ENCODE measurements around the gene KCNJ1. TPM values are rescaled to one million over a fixed set of nuclear protein-coding genes. Genes with fewer than 3 reads are reported as not detected.

The KCNJ1 gene
- total RNA-seq (under 1 TPM in 1 of 4 donors, not detected in 3; 0.17 TPM), polyA plus RNA-seq (0.09 TPM)
- long read RNA-seq, donor 1, partial matches to known transcripts, result 0 of 1 reads
- long read RNA-seq, donor 1, other reads (novel, unspliced or antisense), result 1 of 1 reads
- long read RNA-seq, donor 2, result 0 reads
- long read RNA-seq, donor 3, result 0 reads
- long read RNA-seq, donor 4, result 0 reads

DNA sequence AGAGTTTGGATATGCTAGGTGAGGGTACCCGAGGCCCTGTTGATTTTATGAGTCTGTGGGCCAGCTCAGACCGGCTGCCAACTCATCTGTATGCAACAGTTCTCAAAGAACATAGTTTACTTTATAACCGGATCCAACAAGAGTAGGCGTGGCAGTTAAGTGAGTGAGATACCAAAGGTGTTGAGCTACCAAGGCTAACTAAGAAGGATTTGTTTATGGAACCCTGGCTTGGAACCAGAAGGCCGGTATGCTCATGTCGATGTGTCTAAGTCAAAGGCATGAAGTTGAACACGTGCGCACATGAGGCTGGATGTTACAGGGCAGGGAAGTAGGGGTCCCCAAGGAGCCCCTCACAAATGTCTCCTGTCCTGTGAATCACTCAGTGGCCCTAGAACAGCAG lies at the start of gene KCNJ1:
KCNJ1 (minus strand) TSS at position 20 of the 400 bp plus-strand sequence. CDS start 27,053 bp downstream, outside the sequence.
- Histone ChIP-seq H3K27ac (ENCODE audit: low read length) (no peak within 1 kb of the TSS), H3K27me3 (ENCODE audit: control insufficient read depth, insufficient read depth) (no peaks in the 10 kb centered on the region), H3K9me3 (ENCODE audit: control insufficient read depth, low read length) (no peaks in the 10 kb centered on the region), H3K4me1 (ENCODE audit: control insufficient read depth, insufficient read depth, low read length) (no peaks in the 10 kb centered on the region), H3K4me3 (ENCODE audit: low read length) (no peak within 1 kb of the TSS)
- intact Hi-C loops (cut with DNase I), result no loop called here
- DNase-seq (no peak), ATAC-seq (no peak)
- WGBS, result 92% methylated on average over 8 of the region's 8 CpGs

DNA sequence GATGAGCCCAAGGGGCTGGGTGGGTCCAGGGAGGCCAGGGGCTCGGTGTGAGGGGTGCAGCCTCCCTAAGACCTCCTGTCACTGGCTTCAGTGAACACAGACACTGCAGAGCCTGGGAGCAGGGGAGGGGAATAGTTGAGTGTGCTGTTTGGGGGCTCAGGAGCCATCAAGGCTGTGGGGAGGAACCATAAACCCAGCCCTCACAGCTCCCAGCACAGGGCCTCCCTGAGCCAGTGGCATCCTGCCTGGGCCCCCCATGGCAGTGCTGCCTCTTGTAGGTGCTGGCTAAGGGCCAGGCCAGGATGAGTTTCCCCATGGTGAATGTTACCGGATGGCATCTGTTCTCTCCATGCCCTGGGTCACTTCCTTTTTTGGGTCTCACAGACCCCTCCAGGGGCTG lies 49.6 kb upstream of the KCNJ1 start:
- no peaks in the 10 kb centered on the region for H3K9me3 ChIP-seq (ENCODE audit: control insufficient read depth, low read length)
- no peak overlapping the region for H3K27ac ChIP-seq (ENCODE audit: low read length)
- H3K4me3 ChIP-seq (ENCODE audit: low read length), result no peak overlapping the region
- WGBS, result 93% methylated on average over 2 of the region's 2 CpGs
- ATAC-seq (no peak), DNase-seq (peak in 1 of 3 donors; percentile 41)
- intact Hi-C loops (cut with DNase I), result no loop called here
- H3K27me3 ChIP-seq (ENCODE audit: control insufficient read depth, insufficient read depth), result no peaks in the 10 kb centered on the region
- peaks cover 5% of the 10 kb centered on the region for H3K4me1 ChIP-seq (ENCODE audit: control insufficient read depth, insufficient read depth, low read length)

DNA sequence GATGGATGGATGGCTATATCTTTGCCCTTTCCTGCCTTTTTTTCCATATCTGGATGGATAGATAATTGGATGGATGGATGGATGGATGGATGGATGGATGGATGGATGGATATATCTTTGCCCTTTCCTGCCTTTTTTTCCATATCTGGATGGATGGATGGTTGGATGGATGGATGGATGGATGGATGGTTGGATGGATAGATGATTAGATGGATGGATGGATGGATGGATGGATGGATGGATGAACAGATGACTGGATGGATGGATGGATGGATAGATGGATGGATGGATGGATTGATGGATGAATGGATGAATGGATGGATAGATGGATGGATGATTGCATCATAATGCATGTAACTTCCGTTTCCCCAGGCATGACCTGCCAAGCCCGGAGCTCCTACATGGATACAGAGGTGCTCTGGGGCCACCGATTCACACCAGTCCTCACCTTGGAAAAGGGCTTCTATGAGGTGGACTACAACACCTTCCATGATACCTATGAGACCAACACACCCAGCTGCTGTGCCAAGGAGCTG lies 49.0 kb upstream of the KCNJ1 start:
- DNase-seq, result no peak
- intact Hi-C loops (cut with DNase I), result no loop called here
- WGBS, result 78% methylated on average over 3 of the region's 3 CpGs
- Histone ChIP-seq H3K27ac (ENCODE audit: low read length) (no peak overlapping the region), H3K4me3 (ENCODE audit: low read length) (no peak overlapping the region), H3K9me3 (ENCODE audit: control insufficient read depth, low read length) (no peaks in the 10 kb centered on the region), H3K4me1 (ENCODE audit: control insufficient read depth, insufficient read depth, low read length) (peaks cover 5% of the 10 kb centered on the region), H3K27me3 (ENCODE audit: control insufficient read depth, insufficient read depth) (no peaks in the 10 kb centered on the region)
- no peak for ATAC-seq

DNA sequence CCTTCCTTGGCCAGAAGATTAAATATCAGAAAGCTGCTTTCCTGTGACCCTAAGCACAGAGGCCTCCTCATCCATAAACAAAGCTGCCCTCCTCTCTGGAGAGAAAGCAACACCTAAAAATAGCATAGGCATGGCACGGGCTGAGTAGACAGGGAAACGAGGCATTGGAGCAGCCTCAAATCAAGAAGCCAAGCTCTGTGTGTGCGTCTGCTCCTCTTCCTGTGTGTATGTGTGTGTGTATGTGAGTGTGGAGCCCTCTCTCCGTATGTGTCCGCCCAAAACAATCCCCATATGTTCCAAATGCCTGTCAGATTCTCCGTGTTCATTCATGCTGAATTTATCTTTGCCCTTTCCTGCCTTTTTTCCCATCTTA lies 48.0 kb upstream of the KCNJ1 start:
- ATAC-seq, result peak; percentile 32 to 55
- Histone ChIP-seq H3K27ac (ENCODE audit: low read length) (no peak overlapping the region), H3K9me3 (ENCODE audit: control insufficient read depth, low read length) (no peaks in the 10 kb centered on the region), H3K4me1 (ENCODE audit: control insufficient read depth, insufficient read depth, low read length) (peaks cover 4% of the 10 kb centered on the region), H3K27me3 (ENCODE audit: control insufficient read depth, insufficient read depth) (no peaks in the 10 kb centered on the region), H3K4me3 (ENCODE audit: low read length) (no peak overlapping the region)
- DNase-seq, result peak in 1 of 3 donors; percentile 28
- intact Hi-C loops (cut with DNase I), result no loop called here
- 37% methylated on average over 6 of the region's 6 CpGs for WGBS

DNA sequence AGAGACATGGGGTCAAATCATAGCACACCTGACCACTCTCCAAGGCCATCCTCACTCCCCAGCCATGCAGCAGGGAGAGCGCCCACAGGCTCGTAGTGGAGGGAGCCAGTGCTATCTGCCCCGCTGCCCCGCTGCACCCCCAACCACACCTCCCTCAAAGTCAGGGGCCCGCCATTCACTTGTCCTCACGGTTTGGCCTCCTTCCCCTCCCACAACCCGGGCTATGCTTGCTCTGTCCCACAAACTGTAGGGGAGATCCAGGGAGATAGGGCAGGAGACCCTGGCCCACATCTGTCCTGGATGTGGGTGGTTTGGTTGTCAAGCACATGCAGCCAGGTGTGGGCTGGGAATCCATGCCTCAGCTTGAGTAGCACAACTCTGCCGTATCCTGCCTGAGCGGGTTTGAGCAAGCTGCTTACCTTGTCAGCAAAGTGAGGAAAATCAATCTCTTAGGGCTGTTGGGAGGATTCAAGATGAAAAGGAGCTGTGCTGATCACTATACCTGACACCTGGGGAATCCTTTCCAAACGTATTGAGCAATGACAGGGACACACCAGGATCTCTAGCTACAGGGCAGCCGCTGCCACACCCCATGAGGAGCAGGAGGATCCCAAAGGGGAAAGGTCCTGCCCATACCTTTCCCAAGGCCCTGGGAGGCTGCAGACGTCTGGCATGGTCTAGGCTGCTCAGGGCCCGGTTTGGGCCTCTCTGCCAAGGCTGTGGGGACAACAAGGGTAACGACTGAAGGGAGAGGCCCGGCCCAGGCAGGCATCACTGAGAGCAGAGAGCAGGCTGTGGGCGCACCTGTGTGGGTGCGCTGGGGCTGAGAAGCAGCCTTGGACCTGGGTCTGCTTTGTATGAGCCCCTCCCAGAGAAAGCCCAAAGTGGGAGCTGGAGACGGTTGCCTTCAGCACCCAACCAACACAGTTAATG lies 47.4 kb upstream of the KCNJ1 start:
- H3K27ac ChIP-seq (ENCODE audit: low read length), result no peak overlapping the region
- WGBS, result 80% methylated on average over 18 of the region's 18 CpGs
- no peaks in the 10 kb centered on the region for H3K4me1 ChIP-seq (ENCODE audit: control insufficient read depth, insufficient read depth, low read length)
- DNase-seq, result peak in 1 of 3 donors; percentile 37
- H3K27me3 ChIP-seq (ENCODE audit: control insufficient read depth, insufficient read depth), result no peaks in the 10 kb centered on the region
- intact Hi-C loops (cut with DNase I), result no loop called here
- ATAC-seq, result peak; percentile 5 to 29
- H3K4me3 ChIP-seq (ENCODE audit: low read length), result no peak overlapping the region
- H3K9me3 ChIP-seq (ENCODE audit: control insufficient read depth, low read length), result no peaks in the 10 kb centered on the region

DNA sequence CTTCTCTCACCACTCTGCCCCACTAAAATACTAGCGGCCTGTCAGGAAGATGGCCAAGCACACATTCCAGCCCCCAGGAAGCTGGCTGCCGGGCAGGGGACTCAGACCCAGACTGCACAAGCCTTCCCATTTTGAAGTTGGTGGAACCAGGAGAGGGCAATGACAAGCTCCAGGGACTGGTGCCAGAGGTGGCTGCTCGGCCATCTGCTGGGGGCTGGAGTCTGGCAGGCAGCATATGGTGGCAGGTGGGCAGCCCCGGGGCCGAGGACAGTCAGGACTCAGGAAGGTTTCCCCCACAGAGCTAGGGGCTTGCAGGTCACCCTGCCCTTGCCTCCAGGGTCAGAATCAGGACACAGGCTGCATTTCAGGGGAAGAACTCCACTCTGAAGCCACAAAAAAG lies 46.7 kb upstream of the KCNJ1 start:
- DNase-seq, result peak in 1 of 3 donors; percentile 37
- 70% methylated on average over 5 of the region's 5 CpGs for WGBS

DNA sequence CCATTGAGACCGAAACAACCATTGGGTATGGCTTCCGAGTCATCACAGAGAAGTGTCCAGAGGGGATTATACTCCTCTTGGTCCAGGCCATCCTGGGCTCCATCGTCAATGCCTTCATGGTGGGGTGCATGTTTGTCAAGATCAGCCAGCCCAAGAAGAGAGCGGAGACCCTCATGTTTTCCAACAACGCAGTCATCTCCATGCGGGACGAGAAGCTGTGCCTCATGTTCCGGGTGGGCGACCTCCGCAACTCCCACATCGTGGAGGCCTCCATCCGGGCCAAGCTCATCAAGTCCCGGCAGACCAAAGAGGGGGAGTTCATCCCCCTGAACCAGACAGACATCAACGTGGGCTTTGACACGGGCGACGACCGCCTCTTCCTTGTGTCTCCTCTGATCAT lies 44.6 kb upstream of the KCNJ1 start:
- H3K4me3 ChIP-seq (ENCODE audit: low read length), result no peak overlapping the region
- 96% methylated on average over 18 of the region's 18 CpGs for WGBS
- DNase-seq, result no peak
- no peaks in the 10 kb centered on the region for H3K9me3 ChIP-seq (ENCODE audit: control insufficient read depth, low read length)
- intact Hi-C loops (cut with DNase I), result loop anchor here in 1 of 4 donors (2.0 kb wide), 1 partner anchor 17 kb away; no protein-coding TSS in a partner anchor
- H3K27ac ChIP-seq (ENCODE audit: low read length), result no peak overlapping the region
- peaks cover 8% of the 10 kb centered on the region for H3K4me1 ChIP-seq (ENCODE audit: control insufficient read depth, insufficient read depth, low read length)
- no peaks in the 10 kb centered on the region for H3K27me3 ChIP-seq (ENCODE audit: control insufficient read depth, insufficient read depth)
- ATAC-seq, result no peak

More for the DNA sequence above, 46.7 kb upstream of the KCNJ1 start:
- H3K4me3 ChIP-seq (ENCODE audit: low read length), result no peak overlapping the region
- H3K4me1 ChIP-seq (ENCODE audit: control insufficient read depth, insufficient read depth, low read length), result peaks cover 4% of the 10 kb centered on the region
- no peaks in the 10 kb centered on the region for H3K9me3 ChIP-seq (ENCODE audit: control insufficient read depth, low read length)
- intact Hi-C loops (cut with DNase I), result no loop called here
- ATAC-seq, result no peak
- H3K27me3 ChIP-seq (ENCODE audit: control insufficient read depth, insufficient read depth), result no peaks in the 10 kb centered on the region
- no peak overlapping the region for H3K27ac ChIP-seq (ENCODE audit: low read length)

DNA sequence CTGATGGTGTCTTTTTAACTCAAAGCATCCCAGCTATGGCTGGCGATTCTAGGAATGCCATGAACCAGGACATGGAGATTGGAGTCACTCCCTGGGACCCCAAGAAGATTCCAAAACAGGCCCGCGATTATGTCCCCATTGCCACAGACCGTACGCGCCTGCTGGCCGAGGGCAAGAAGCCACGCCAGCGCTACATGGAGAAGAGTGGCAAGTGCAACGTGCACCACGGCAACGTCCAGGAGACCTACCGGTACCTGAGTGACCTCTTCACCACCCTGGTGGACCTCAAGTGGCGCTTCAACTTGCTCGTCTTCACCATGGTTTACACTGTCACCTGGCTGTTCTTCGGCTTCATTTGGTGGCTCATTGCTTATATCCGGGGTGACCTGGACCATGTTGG lies 44.1 kb upstream of the KCNJ1 start:
- no peaks in the 10 kb centered on the region for H3K9me3 ChIP-seq (ENCODE audit: control insufficient read depth, low read length)
- no peak overlapping the region for H3K27ac ChIP-seq (ENCODE audit: low read length)
- no peak for ATAC-seq
- intact Hi-C loops (cut with DNase I), result loop anchor here in 1 of 4 donors (2.0 kb wide), 1 partner anchor 16 kb away; no protein-coding TSS in a partner anchor
- 98% methylated on average over 17 of the region's 17 CpGs for WGBS
- no peaks in the 10 kb centered on the region for H3K27me3 ChIP-seq (ENCODE audit: control insufficient read depth, insufficient read depth)
- no peak for DNase-seq
- peaks cover 8% of the 10 kb centered on the region for H3K4me1 ChIP-seq (ENCODE audit: control insufficient read depth, insufficient read depth, low read length)
- H3K4me3 ChIP-seq (ENCODE audit: low read length), result no peak overlapping the region

DNA sequence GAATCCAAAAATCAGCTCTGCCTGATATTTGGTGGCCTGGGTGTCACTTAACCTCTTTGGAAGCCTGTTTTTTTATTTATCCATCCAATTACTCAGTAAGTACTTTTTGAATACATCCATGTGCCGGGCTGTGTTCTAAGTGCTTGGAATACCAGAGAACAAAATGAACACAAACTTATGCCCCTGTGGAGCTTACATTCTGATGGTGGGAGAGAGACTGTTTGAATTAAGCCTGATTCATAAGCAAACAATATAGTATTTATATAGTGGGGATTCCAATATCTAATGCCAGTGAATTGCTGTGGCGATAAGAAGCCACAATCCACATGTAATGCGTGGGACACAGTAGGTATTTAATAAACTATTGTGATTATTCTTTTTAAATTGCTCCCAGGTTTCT lies 43.5 kb upstream of the KCNJ1 start:
- no peak for DNase-seq
- Histone ChIP-seq H3K4me1 (ENCODE audit: control insufficient read depth, insufficient read depth, low read length) (peaks cover 8% of the 10 kb centered on the region), H3K4me3 (ENCODE audit: low read length) (no peak overlapping the region), H3K9me3 (ENCODE audit: control insufficient read depth, low read length) (no peaks in the 10 kb centered on the region), H3K27ac (ENCODE audit: low read length) (no peak overlapping the region), H3K27me3 (ENCODE audit: control insufficient read depth, insufficient read depth) (no peaks in the 10 kb centered on the region)
- no peak for ATAC-seq
- intact Hi-C loops (cut with DNase I), result loop anchor here in 1 of 4 donors (2.0 kb wide), 1 partner anchor 16 kb away; no protein-coding TSS in a partner anchor
- WGBS, result 97% methylated on average over 3 of the region's 3 CpGs

DNA sequence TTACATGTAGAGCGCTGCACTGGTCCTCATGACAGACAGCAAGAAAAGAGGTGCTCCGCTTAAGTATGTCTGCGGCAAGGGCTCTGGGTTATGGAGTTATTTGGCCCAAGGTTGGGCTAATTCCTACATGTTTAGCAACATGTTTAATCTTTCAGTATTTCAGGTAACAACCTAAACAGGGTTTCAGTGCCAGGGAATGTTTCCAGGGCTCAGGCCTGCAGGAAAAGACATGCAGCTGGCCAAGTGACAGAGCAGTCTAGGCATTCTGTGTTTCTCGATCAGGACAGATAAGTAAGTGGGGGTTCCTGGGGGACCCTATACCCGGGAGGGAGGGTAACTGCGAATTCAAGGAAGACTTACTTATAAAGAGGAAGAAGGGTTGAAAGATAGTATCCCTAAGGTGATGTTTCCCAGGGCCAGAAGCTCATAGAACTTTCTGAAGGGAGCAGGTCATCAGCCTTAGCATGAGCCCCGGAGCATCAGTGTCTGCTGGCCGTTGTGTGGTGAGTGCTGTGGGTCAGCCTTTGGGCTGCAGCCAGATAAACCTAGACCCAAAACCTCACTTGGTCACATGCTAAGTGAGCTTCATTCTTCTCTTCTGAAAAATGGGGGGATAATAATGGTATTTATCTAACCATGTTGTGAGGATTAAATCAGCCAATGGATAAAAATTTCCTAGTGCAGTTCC lies 42.5 kb upstream of the KCNJ1 start:
- DNase-seq (no peak), ATAC-seq (no peak)
- Histone ChIP-seq H3K4me1 (ENCODE audit: control insufficient read depth, insufficient read depth, low read length) (peaks cover 8% of the 10 kb centered on the region), H3K9me3 (ENCODE audit: control insufficient read depth, low read length) (no peaks in the 10 kb centered on the region), H3K27me3 (ENCODE audit: control insufficient read depth, insufficient read depth) (no peaks in the 10 kb centered on the region), H3K4me3 (ENCODE audit: low read length) (no peak overlapping the region), H3K27ac (ENCODE audit: low read length) (no peak overlapping the region)
- WGBS, result 75% methylated on average over 8 of the region's 8 CpGs
- intact Hi-C loops (cut with DNase I), result loop anchor here in 1 of 4 donors (2.0 kb wide), 1 partner anchor 15 kb away; no protein-coding TSS in a partner anchor

Data from right cardiac atrium (tissue), 5 donors.